HepG2 (cell line): ENCODE data around the gene CPT1B. TPM values are rescaled to one million over a fixed set of nuclear protein-coding genes. Genes with fewer than 3 reads are reported as not detected.

Experiments used
- E2F5 ChIP-seq: sonication (generic); formaldehyde crosslinking; conservative IDR thresholded peaks from 2 replicates; pipeline ENCODE4 v1.4.0; 2020; ENCODE audit warnings: missing genetic modification reagents
- HOXA5 ChIP-seq: sonication (generic); formaldehyde crosslinking; IDR thresholded peaks from 2 replicates; pipeline ENCODE4 v1.4.0; 2020; ENCODE audit warnings: missing genetic modification reagents
- JUN ChIP-seq: sonication (generic); formaldehyde crosslinking; IDR thresholded peaks from 2 replicates; pipeline ENCODE4 v1.4.0; 2020; ENCODE audit warnings: mild to moderate bottlenecking, missing genetic modification reagents
- MYNN ChIP-seq: sonication (generic); formaldehyde crosslinking; IDR thresholded peaks from 2 replicates; pipeline ENCODE4 v1.4.0; 2020; ENCODE audit warnings: mild to moderate bottlenecking, low read depth, missing genetic modification reagents
- RFX1 ChIP-seq: fragments of 450-650 bp; IDR thresholded peaks from 2 replicates; pipeline ENCODE4 v1.6.1; 2017
- RNF219 ChIP-seq: sonication (generic); formaldehyde crosslinking; IDR thresholded peaks from 2 replicates; pipeline ENCODE4 v1.5.0; 2020; ENCODE audit warnings: mild to moderate bottlenecking, missing genetic modification reagents
- SMAD1 ChIP-seq: sonication (generic); formaldehyde crosslinking; IDR thresholded peaks from 2 replicates; pipeline ENCODE4 v1.4.0; 2020; ENCODE audit warnings: missing genetic modification reagents, low read depth, mild to moderate bottlenecking, borderline replicate concordance
- SOX6 ChIP-seq, 2 experiments: fragments of 450-650 bp in 1 of 2; sonication (generic) in 1 of 2; formaldehyde crosslinking in 1 of 2; IDR thresholded peaks; 2 replicates each; pipeline versions ENCODE4 v1.4.0 to v1.6.1; 2017 to 2020; ENCODE audit warnings: antibody characterized with exemption in 1 of 2, mild to moderate bottlenecking in 1 of 2, missing genetic modification reagents in 1 of 2
- SP1 ChIP-seq, 2 experiments: fragments of 450-650 bp in 1 of 2; sonication (generic) in 1 of 2; formaldehyde crosslinking in 1 of 2; IDR thresholded peaks; 2 replicates each; pipeline versions ENCODE4 v1.4.0 to v1.6.1; 2016 to 2020; ENCODE audit warnings: missing genetic modification reagents in 1 of 2
- TBX3 ChIP-seq: fragments of 450-650 bp; IDR thresholded peaks from 2 replicates; pipeline ENCODE4 v1.6.1; 2017; ENCODE audit warnings: antibody characterized with exemption, mild to moderate bottlenecking, inconsistent platforms, borderline replicate concordance
- TRIM24 ChIP-seq: sonication (generic); formaldehyde crosslinking; IDR thresholded peaks from 2 replicates; pipeline ENCODE4 v1.8.0; 2022; ENCODE audit warnings: mild to moderate bottlenecking, missing genetic modification reagents
- ZBTB33 ChIP-seq: sonication (generic); formaldehyde crosslinking; IDR thresholded peaks from 2 replicates; pipeline ENCODE4 v1.4.0; 2020; ENCODE audit warnings: missing genetic modification reagents
- ZMYM4 ChIP-seq: sonication (generic); formaldehyde crosslinking; IDR thresholded peaks from 2 replicates; pipeline ENCODE4 v1.8.1; 2023; ENCODE audit warnings: mild to moderate bottlenecking, missing genetic modification reagents
- ZNF562 ChIP-seq: sonication (generic); formaldehyde crosslinking; IDR thresholded peaks from 2 replicates; pipeline ENCODE4 v1.8.0; 2022; ENCODE audit warnings: missing genetic modification reagents, borderline replicate concordance
- ZNF569 ChIP-seq: sonication (generic); formaldehyde crosslinking; IDR thresholded peaks from 2 replicates; pipeline ENCODE4 v1.5.0; 2020; ENCODE audit warnings: mild to moderate bottlenecking, missing genetic modification reagents, moderate library complexity, borderline replicate concordance
- ZNF574 ChIP-seq: sonication (generic); formaldehyde crosslinking; IDR thresholded peaks from 2 replicates; pipeline ENCODE4 v1.4.0; 2020; ENCODE audit warnings: missing genetic modification reagents
- ZNF670 ChIP-seq: sonication (generic); formaldehyde crosslinking; IDR thresholded peaks from 2 replicates; pipeline ENCODE4 v1.8.0; 2022; ENCODE audit warnings: mild to moderate bottlenecking, missing genetic modification reagents, borderline replicate concordance
- polyA plus RNA-seq, 8 experiments: library from polyadenylated mRNA; depleted of rRNA in 3 of 8; stranded (reverse) in 7 of 8; unstranded in 1 of 8; fragments of >200 nt; fragmentation: Illumina TruSeq in 4 of 8; extraction: Trizol in 4 of 8; gene quantifications; 2 replicates each; pipeline versions ENCODE4 v1.2.1 to v1.2.3, GENCODE V29; 2011 to 2016; ENCODE audit warnings: low read depth in 4 of 8, missing spikeins in 1 of 8, mixed read lengths in 1 of 8; ENCODE audit not compliant: insufficient read depth in 1 of 8
- total RNA-seq, 5 experiments: library from RNA; depleted of rRNA; stranded (reverse); fragments of >200 nt; fragmentation: Illumina TruSeq; extraction: Trizol; gene quantifications; 2 replicates each; pipeline ENCODE4 v1.2.3, GENCODE V29; 2016; ENCODE audit warnings: low read depth in 1 of 5
- TF ChIP-seq, protein P1 (sequence below): sonication (generic); formaldehyde crosslinking; IDR thresholded peaks from 2 replicates; pipeline ENCODE4 v1.8.1; 2023; ENCODE audit warnings: mild to moderate bottlenecking, missing genetic modification reagents, borderline replicate concordance

Gene CPT1B
- total and polyA plus RNA-seq, 2 of the 13 experiments (the other 11 are each of a cell fraction or from before 2014, with no cell fraction given) = 9.2 to 19.5 TPM

- TF ChIP-seq ZNF574 (CRISPR knock-in tag) (peak; percentile 50; the same call in 1 of the 2 replicates), RNF219 (CRISPR knock-in tag) (no peak), TBX3 (no peak), TRIM24 (CRISPR knock-in tag) (no peak), ZBTB33 (CRISPR knock-in tag) (peak; percentile 37; the same call in 1 of the 2 replicates), E2F5 (CRISPR knock-in tag) (no peak), JUN (CRISPR knock-in tag) (no peak), HOXA5 (CRISPR knock-in tag) (0 out of 2 replicates have a peak, but pooled peaks have one; percentile 1), ZNF670 (no peak), ZNF562 (CRISPR knock-in tag) (no peak), RFX1 (no peak), SOX6 (IDR thresholded peaks at IDR 0.05) (no peak), SOX6 (CRISPR knock-in tag; IDR thresholded peaks at IDR 0.05) (no peak), MYNN (no peak), ZNF569 (CRISPR knock-in tag) (no peak), ZMYM4 (CRISPR knock-in tag) (peak; percentile 67), SP1 (IDR thresholded peaks at IDR 0.05) (no peak), SP1 (CRISPR knock-in tag; IDR thresholded peaks at IDR 0.05) (peak; percentile 95), SMAD1 (CRISPR knock-in tag) (no peak)
- TF ChIP-seq, protein P1, sequence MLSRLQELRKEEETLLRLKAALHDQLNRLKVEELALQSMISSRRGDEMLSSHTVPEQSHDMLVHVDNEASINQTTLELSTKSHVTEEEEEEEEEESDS (CRISPR knock-in tag) = no peak
These were observed 15.5 kb downstream of the CPT1B start, which contains the start of gene SYCE3 (continued) for GRCh38 chr22:50562523-50563412.
